DMS53 treated with DMSO at 0.1 percent for 48 hours (cell line): ENCODE measurements around the gene SLC35A4.
"Not testable (repeated sequence)": the region's sequence is repeated elsewhere in the genome, so short reads cannot be mapped to it uniquely, and the experiment has no call there.

Experiments used
- DNase-seq: peaks from one replicate; lab custom pipeline; 2025; ENCODE audit not compliant: unreplicated experiment; lab: John Stamatoyannopoulos, UW

SLC35A4 gene

DNA sequence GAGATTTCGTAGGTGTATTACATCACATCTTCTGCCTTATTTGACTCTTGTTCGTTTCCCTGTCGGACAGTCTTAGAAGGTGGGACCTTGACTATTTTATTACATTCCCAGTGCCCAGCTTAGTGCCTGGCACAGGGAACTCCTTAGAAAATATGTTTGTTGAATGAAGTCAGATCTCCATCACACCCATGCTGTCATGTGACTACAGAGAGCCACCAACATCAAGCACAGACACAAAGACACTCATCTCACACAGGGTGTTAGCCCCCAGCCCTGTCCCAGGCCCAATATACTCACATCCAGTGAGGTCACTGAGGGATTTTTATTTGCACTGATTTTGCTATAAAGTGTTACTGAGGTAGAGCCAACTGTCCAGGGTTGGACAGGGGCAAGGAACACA, 6.7 kb upstream of the SLC35A4 start:
- no peak for DNase-seq

DNA sequence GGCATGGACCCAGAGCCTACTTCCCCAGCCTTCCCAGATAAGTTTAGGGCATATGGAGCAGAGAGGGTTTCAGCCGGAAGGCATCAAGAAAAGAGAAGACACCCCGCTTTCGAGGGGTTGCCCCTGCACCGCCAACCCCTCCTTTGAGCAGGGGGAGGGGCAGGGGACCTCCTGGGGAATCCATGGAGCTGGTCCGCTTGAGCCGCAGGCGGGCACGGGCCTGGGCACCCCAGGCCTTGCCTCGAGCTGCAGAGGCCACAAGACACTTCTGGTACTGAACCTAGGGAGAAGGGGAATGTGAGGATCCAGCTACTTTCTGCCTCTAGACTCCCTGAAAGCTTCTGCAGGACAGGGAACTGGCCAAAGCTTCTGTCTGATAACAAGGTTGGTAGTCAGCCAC, 6.1 kb upstream of the SLC35A4 start:
- no peak for DNase-seq

DNA sequence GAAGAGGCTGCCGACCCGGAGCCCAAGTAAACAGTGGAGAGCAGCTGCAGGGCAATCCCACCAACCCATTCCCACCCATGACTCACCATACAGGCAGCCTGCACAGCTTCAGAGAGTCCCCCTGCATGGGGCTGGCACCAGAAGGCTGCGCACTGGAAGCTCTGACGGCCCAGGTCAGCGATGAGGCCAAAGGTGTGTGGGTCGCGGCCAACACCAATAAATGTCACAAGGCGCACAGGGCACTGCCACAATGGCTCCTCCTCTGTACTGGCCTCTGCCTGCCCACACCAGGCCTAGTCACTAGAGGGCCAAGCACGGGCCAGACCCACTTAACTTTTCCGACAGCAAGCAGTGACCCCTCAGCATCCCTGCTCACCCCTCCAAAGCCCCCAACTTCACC, 4.4 kb upstream of the SLC35A4 start:
- DNase-seq, result no peak

DNA sequence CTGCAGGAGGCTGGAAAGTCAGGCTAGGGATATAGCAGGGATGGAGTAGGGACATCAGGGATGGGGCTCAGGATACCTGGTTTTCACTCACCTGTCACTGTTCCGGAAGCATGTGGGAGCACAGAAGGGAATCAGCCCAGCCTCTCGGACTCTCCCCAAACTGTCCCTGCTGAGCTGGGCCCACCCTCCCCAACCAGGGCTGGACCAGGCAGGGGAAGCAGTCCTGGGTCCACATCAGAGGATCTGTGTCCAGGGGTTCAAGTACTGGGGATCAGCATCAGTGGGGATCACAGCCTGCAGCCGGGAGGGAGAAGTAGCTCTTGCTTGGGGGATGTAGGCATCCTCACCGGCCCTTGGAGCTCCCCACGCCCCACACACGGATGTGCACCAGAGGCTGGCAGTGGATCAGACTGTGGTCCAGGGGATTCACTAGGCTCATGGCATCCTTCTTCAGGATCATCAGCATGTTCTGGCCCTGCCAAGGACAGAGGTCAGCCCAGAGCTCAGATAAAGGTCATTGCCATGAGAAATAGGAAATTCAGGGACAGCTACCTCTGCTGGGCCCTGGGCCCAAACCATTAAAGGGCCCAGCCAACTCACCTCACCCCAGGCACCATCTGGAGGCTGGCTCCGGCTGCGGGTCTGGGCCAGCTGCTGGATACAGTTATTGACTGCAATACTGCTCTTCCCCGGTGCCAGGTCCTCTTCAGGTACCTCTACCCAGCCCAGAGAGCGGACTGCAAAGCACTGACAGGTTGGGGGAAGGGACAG, 2.7 kb upstream of the SLC35A4 start:
- no peak for DNase-seq

DNA sequence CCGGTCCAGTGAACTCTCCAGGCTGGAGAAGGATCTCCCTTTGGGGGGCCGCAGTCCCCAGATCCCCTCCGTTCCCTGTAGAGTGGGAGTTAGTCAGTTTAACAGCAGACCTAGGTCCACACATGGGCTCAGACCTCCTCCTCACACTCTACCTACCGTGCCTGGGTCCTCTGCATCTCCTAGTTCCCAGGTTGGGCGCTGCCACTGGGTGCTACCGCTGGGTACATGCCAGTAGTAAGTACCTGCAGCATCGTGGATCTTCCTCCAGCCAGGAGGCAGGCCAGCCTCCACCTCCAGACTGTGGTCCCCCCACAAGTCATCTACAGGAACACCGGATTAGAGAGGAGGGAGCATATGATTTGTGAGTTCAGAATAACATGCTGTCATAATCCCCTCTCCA, 1.0 kb upstream of the SLC35A4 start:
- no peak for DNase-seq

DNA sequence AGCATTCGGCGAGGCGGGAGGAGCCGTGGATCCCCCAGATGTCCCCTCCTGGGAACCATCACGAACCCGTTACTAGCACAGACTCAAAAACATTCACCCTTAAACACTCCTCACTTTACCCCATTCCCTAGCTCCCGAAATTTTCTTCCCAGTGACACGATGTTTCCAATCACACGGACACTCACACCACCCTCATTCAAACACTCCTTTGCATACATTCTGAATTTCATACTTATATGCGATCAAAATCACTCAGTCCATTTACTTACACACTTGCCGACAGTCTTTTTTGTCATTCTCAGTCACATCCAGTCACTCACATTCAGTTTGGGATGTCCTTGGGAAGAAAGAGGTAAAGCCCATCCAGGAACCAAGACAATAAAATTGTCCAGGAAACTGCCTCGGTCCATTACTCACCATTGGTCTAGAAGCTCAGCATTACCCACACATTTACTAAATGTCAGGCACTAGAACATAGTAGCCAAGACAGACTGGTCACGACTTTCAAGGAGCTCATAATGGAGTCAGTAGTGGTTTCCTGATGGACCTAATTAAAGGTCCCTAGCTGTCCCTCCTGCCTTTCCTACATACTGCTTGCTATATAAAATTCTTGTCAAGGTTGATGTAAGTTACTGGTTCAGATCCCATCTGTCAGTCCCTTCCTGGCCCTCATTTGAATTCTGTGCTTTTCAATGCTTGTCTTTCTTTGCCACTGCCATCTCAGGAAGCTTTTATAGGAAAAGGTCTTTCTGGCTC, 574 bp downstream of the SLC35A4 start:
- no peak for DNase-seq

DNA sequence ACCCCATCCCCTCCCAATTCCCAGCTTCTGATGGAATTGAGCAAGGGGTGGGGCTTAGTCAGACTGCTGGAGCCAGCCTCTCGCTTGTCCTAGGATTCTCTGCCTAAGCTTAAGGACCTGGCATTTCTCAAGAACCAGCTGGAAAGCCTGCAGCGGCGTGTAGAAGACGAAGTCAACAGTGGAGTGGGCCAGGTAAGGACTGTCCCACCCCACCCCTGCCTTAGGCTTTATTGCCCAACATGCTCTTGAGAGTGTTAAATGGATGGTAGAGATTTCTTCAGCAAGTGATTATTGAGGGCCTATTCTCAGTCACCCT, 1.1 kb downstream of the SLC35A4 start:
- no peak for DNase-seq

DNA sequence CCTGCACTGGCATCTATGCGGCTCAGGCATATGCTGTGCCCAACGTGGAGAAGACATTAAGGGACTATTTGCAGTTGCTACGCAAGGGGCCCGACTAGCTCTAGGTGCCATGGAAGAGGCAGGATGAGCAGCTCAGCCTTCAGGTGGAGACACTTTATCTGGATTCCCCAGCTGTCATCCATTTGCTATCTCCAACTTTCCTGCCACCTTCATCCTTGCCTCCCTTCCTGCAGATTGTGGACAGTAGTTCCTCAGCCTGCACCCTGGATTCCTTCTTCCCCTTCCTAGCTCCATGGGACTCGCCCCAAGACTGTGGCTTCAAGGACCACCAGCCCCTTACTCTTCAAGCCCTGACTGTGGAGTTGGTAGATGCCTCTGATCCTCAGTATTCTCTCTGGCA, 2.0 kb downstream of the SLC35A4 start:
- DNase-seq, result no peak

DNA sequence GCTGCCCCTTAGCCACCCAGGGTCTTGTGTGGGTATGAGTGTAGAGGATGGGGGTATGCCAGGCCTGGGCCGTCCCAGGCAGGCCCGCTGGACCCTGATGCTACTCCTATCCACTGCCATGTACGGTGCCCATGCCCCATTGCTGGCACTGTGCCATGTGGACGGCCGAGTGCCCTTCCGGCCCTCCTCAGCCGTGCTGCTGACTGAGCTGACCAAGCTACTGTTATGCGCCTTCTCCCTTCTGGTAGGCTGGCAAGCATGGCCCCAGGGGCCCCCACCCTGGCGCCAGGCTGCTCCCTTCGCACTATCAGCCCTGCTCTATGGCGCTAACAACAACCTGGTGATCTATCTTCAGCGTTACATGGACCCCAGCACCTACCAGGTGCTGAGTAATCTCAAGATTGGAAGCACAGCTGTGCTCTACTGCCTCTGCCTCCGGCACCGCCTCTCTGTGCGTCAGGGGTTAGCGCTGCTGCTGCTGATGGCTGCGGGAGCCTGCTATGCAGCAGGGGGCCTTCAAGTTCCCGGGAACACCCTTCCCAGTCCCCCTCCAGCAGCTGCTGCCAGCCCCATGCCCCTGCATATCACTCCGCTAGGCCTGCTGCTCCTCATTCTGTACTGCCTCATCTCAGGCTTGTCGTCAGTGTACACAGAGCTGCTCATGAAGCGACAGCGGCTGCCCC, 2.6 kb downstream of the SLC35A4 start:
- no peak for DNase-seq

DNA sequence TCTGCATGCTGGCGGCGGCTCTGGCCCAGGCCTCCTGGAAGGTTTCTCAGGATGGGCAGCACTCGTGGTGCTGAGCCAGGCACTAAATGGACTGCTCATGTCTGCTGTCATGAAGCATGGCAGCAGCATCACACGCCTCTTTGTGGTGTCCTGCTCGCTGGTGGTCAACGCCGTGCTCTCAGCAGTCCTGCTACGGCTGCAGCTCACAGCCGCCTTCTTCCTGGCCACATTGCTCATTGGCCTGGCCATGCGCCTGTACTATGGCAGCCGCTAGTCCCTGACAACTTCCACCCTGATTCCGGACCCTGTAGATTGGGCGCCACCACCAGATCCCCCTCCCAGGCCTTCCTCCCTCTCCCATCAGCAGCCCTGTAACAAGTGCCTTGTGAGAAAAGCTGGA, 3.2 kb downstream of the SLC35A4 start:
- DNase-seq, result no peak

DNA sequence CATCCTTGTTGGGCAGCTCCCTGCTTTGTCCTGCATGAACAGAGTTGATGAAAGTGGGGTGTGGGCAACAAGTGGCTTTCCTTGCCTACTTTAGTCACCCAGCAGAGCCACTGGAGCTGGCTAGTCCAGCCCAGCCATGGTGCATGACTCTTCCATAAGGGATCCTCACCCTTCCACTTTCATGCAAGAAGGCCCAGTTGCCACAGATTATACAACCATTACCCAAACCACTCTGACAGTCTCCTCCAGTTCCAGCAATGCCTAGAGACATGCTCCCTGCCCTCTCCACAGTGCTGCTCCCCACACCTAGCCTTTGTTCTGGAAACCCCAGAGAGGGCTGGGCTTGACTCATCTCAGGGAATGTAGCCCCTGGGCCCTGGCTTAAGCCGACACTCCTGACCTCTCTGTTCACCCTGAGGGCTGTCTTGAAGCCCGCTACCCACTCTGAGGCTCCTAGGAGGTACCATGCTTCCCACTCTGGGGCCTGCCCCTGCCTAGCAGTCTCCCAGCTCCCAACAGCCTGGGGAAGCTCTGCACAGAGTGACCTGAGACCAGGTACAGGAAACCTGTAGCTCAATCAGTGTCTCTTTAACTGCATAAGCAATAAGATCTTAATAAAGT, 3.9 kb downstream of the SLC35A4 start:
- DNase-seq, result no peak

DNA sequence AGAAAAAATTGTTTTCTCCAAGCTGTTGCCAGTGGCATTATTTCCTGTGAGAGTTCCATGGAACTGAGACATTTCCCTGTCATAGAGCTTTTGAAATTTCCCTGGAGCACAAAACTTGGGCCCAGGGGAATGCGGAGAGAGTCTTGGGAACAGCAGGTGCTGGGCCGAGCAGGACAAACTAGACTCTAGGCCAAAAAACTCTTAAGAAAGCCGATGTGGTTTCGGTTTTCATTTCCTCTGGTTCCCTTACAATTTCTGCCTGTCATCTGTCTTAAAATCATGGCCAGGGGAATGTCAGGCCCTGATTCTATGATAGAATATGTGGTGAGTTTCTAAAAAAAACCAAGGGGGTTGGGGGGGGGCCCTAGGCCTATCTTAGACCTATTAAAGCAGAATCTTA, 4.6 kb downstream of the SLC35A4 start:
- no peak for DNase-seq

DNA sequence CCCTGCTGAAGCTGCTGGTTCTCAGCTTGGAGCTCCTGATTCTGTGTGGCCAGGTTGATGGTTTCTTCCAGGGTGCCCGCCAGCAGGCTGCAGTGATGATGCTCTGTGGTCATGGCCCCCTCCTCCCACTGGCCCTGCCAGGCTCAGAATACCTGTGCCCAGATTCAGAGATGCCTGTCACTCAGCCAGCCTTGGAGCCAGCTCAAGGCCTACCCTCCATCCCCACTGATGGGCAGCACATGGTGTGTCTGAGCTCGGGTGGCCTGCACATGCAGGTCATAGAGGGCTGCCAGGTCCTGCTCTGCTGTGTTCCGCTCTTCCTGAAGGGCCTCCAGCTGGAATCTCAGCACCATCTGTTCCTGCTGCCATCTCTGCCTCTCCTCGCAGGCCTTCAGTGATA, 5.4 kb downstream of the SLC35A4 start:
- no peak for DNase-seq

DNA sequence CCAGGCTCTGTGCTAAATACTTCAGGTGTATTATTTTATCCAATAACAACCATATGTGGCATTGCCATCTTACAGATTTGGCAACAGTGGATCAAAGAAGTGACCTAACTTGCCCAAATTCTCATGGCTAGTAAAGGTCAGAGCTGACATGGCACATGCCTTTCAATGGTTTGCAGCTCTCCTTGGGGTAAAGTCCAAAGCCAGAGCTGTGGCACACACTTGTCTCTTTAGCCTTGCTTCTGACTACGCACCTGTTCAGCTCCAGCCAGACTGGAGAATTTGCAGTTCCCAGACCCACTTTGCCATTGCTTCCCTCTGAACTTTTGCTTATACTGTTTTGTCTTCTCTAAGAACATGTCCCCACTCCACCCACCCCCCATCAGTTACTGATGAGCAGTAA, 5.9 kb downstream of the SLC35A4 start:
- no peak for DNase-seq

DNA sequence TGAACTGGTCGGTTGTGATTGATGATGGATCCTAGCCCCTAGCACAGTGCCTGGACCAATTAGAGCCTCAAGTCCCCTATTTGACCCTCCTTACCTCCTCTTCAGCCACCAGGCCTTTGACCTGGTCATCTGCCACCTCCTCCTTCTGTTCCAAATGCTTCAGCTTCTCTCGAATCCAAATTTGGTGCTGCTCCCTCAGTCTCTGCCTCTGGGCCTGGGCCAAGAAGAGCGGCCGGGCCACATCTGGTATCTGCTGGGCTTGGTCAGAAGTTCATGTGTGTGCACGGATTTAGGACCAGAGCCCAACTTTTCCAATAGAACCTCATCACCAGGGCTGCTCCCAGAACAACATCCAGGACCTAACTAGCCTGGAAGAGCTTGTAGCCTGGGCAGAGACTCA, 6.5 kb downstream of the SLC35A4 start:
- DNase-seq, result no peak

DNA sequence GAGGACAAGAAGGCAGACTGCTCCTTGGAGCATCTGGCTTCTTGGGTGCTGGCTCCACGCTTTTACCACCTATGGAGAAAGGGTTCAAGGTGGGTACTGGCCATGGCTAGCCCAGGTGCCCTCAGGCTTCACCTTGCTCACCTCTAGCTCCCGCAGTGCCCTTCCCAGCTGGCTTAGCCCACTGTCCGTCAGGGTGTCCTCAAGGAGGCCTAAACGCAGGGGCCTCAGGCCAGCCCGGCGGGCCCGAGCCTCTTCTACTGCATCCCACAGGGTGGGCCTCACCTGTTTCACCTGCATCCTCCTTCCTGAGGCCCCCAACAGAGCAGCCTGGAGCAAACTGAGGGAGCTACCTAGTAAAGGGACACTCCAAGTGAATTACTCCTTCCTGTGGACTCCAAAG, 9.1 kb downstream of the SLC35A4 start:
- DNase-seq, result no peak

DNA sequence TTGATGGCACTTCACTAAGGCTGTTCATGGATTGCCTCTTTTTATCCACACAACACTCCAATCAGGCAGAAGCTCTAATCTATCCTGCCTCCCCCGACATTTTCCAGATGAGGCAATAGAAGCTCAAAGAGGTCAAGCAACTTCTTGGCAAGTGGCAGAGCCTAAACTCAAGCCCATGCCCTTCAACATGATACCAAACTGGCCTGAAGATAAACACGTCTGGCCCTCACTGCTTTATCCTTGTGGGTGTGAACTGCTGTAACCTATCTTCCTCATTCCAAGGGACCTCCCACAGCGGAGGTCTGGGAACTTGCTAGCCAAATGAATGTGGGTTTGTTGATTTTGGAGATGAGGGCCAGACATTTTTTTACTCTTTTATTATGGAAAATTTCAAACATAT, 9.5 kb downstream of the SLC35A4 start:
- no peak for DNase-seq

DNA sequence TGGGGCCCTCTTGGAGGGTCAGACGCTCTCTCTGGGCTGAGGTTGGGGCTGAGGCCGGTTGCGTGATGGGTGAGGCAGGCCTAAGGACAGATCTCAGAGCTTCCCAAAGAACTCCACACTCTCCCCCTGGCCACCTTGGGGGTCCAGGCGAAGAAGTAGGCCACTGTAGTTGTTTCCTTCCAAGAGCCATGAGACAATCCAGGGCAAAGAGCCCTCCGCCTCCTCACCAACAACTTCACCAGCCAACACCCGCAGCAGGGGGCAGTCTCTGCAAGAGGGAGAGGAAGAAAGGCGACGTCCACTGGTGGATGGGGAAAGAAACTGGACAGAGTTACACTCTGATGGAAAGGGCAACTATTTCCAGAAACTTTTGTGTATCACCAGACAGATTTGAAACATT, 10.7 kb downstream of the SLC35A4 start:
- no peak for DNase-seq

DNA sequence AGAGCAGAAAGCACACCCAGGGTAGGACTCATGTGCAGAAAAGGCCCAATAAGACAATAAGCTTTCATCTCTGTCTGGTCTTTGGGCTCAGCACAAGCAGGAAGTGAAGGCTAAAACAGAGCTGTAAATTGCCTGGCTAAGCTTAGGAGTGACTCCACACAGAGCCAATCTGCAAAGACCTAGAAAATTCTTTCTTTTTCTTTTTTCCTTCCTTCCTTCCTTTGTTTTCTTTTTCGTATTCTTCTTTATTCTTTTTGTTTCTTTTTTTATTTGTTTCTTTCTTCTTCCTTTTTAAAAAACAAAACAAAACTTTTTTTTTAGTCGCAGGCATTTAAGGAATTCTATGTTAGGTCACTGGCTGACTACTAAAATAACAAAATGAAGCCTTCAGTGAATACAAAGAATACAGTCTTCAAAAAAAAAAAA, 12.2 kb downstream of the SLC35A4 start:
- DNase-seq, result no peak

DNA sequence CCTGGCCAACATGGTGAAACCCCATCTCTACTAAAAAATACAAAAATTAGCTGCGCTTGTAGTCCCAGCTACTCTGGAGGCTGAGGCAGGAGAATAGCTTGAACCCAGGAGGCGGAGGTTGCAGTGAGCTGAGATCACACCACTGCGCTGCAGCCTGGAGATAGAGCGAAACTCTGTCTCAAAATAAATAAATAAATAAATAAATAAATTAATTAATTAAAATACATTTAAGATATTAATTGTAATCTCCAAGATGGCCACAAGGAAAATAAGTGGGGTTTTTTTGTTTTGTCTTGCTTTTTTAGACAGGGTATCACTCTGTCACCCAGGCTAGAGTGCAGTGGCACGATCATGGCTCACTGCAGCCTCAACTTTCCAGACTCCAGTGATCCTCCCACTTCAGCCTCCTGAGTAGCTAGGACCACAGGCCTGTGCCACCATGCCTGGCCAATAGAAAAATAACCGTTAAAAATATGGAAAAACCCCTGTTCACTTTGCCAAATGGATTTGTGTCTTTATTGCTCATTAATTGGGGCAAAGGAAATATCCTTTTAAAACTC, 14.6 kb downstream of the SLC35A4 start:
- DNase-seq, result not testable (repeated sequence)

DNA sequence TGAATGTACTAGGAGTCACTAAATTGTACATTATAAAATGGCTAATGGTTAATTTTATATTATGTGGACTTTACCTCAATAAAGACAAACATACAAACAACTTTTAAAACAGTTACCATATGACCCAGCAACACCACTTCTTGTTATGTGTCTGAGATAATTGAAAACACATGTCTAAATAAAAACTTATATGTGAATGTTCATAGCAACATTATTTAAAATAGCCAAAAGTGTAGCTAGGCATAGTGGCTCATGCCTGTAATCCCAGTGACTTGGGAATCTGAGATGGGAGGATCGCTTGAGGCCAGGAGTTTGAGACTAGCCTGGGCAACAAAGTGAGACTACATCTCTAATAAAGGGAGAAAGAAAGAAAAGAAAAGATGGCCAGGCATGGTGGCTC, 22.9 kb downstream of the SLC35A4 start:
- no peak for DNase-seq
